GM23338 (cell line): Measurements from ENCODE around the gene CNOT10. TPM values are rescaled to one million over a fixed set of nuclear protein-coding genes. Genes with fewer than 3 reads are reported as not detected.

Experiments used
- ATAC-seq: fragments of 200-7000 bp; cut with Tn5 transposase; 3 replicates; pipeline ENCODE4 v1.9.1; 2020
- DNase-seq: peaks from one replicate; pipeline ENCODE4 v3.0.0-alpha.2; 2015; ENCODE audit warnings: low spot score
- H2AFZ ChIP-seq: fragments of 200-600 bp; sonication (generic); 2 replicates; pipeline ENCODE4 v1.8.0; 2016; ENCODE audit warnings: antibody characterized with exemption, mild to moderate bottlenecking, moderate library complexity
- H3F3A ChIP-seq: fragments of 200-600 bp; sonication (generic); replicated peaks from 2 replicates; pipeline ENCODE4 v1.8.0; 2017; ENCODE audit warnings: antibody characterized with exemption, mixed run types, low read depth
- H3K27ac ChIP-seq: fragments of 200-600 bp; sonication (generic); 2 replicates; pipeline ENCODE4 v1.6.1; 2016; ENCODE audit warnings: low read depth
- H3K27me3 ChIP-seq: fragments of 200-600 bp; sonication (generic); 2 replicates; pipeline ENCODE4 v1.8.0; 2016; ENCODE audit warnings: mild to moderate bottlenecking, mixed run types, moderate library complexity; ENCODE audit not compliant: insufficient read depth
- H3K36me3 ChIP-seq: fragments of 200-600 bp; sonication (generic); 2 replicates; pipeline ENCODE4 v1.8.0; 2016; ENCODE audit warnings: mild to moderate bottlenecking; ENCODE audit not compliant: insufficient read depth
- H3K4me1 ChIP-seq: fragments of 200-600 bp; sonication (generic); 2 replicates; pipeline ENCODE4 v1.8.0; 2016; ENCODE audit warnings: mild to moderate bottlenecking, moderate library complexity; ENCODE audit not compliant: insufficient read depth
- H3K4me2 ChIP-seq: fragments of 200-600 bp; sonication (generic); 2 replicates; pipeline ENCODE4 v1.7.1; 2017; ENCODE audit warnings: mixed run types
- H3K4me3 ChIP-seq: fragments of 200-600 bp; sonication (generic); 2 replicates; pipeline ENCODE4 v1.6.1; 2016; ENCODE audit warnings: mixed run types
- H3K79me2 ChIP-seq: fragments of 200-600 bp; sonication (generic); replicated peaks from 2 replicates; pipeline ENCODE4 v1.8.0; 2017; ENCODE audit warnings: mild to moderate bottlenecking; ENCODE audit not compliant: insufficient read depth
- H3K9me2 ChIP-seq: fragments of 200-600 bp; sonication (generic); 2 replicates; pipeline ENCODE4 v1.8.0; 2017; ENCODE audit not compliant: insufficient read depth
- H4K20me1 ChIP-seq: fragments of 200-600 bp; sonication (generic); replicated peaks from 2 replicates; pipeline ENCODE4 v1.8.0; 2017; ENCODE audit warnings: mild to moderate bottlenecking; ENCODE audit not compliant: insufficient read depth
- H3K27ac Mint-ChIP-seq: 2 replicates; pipeline ENCODE4 v1.8.0; 2020; ENCODE audit warnings: inconsistent platforms, mild to moderate bottlenecking, moderate library complexity, mixed read lengths
- H3K27me3 Mint-ChIP-seq: 3 replicates; pipeline ENCODE4 v1.8.0; 2022; ENCODE audit warnings: low read depth, mild to moderate bottlenecking, moderate library complexity, mixed read lengths, inconsistent platforms; ENCODE audit not compliant: insufficient read depth, poor library complexity
- H3K36me3 Mint-ChIP-seq: 3 replicates; pipeline ENCODE4 v1.8.0; 2021; ENCODE audit warnings: low read depth, mild to moderate bottlenecking, inconsistent platforms, moderate library complexity, mixed read lengths
- H3K4me1 Mint-ChIP-seq: 3 replicates; pipeline ENCODE4 v1.8.0; 2020; ENCODE audit warnings: mild to moderate bottlenecking, inconsistent platforms, mixed read lengths
- H3K4me3 Mint-ChIP-seq: 3 replicates; pipeline ENCODE4 v1.8.0; 2021; ENCODE audit warnings: moderate library complexity, mild to moderate bottlenecking, inconsistent platforms, mixed read lengths
- H3K9me3 Mint-ChIP-seq: 3 replicates; pipeline ENCODE4 v1.8.0; 2020; ENCODE audit warnings: moderate library complexity, mild to moderate bottlenecking, inconsistent platforms, mixed read lengths
- CREB1 ChIP-seq: fragments of 250-450 bp; sonication (Bioruptor Pico); IDR thresholded peaks from 2 replicates; pipeline ENCODE4 v1.5.0; 2020; ENCODE audit warnings: low read depth, mild to moderate bottlenecking, moderate library complexity
- CTCF ChIP-seq, 2 experiments: fragments of 200-600 bp in 1 of 2; sonication (generic) in 1 of 2; conservative IDR thresholded peaks; 2 replicates each; pipeline versions ENCODE4 v1.5.1 to v1.6.1; 2016 to 2017; ENCODE audit warnings: antibody characterized with exemption in 2 of 2, low read depth in 2 of 2, mild to moderate bottlenecking in 2 of 2, moderate library complexity in 1 of 2
- ETS1 ChIP-seq: IDR thresholded peaks from 2 replicates; pipeline ENCODE4 v1.6.1; 2016; ENCODE audit warnings: antibody characterized with exemption
- EZH2 ChIP-seq: fragments of 200-600 bp; sonication (generic); IDR thresholded peaks from one replicate; pipeline ENCODE4 v1.8.0; 2017; ENCODE audit warnings: antibody characterized with exemption, mild to moderate bottlenecking, low read depth; ENCODE audit not compliant: unreplicated experiment
- EZH2phosphoT487 ChIP-seq: fragments of 200-600 bp; sonication (generic); IDR thresholded peaks from one replicate; pipeline ENCODE4 v1.8.1; 2018; ENCODE audit warnings: antibody characterized with exemption; ENCODE audit not compliant: unreplicated experiment
- NANOG ChIP-seq: IDR thresholded peaks from 2 replicates; pipeline ENCODE4 v1.6.1; 2016; ENCODE audit warnings: antibody characterized with exemption, borderline replicate concordance
- POLR2AphosphoS5 ChIP-seq: IDR thresholded peaks from 2 replicates; pipeline ENCODE4 v1.6.1; 2016; ENCODE audit warnings: antibody characterized with exemption, low read depth
- STAT1 ChIP-seq: IDR thresholded peaks from one replicate; pipeline ENCODE4 v1.6.1; 2016; ENCODE audit warnings: antibody characterized with exemption; ENCODE audit not compliant: unreplicated experiment
- ZNF114 ChIP-seq: fragments of 250-450 bp; sonication (Bioruptor Pico); IDR thresholded peaks from 2 replicates; pipeline ENCODE4 v1.5.0; 2020; ENCODE audit warnings: mild to moderate bottlenecking, moderate library complexity
- ZNF331 ChIP-seq: fragments of 250-450 bp; sonication (Bioruptor Pico); IDR thresholded peaks from 2 replicates; pipeline ENCODE4 v1.5.0; 2020; ENCODE audit warnings: low read depth, mild to moderate bottlenecking, moderate library complexity
- ZNF462 ChIP-seq: fragments of 250-450 bp; sonication (Bioruptor Pico); IDR thresholded peaks from 2 replicates; pipeline ENCODE4 v1.5.0; 2020; ENCODE audit warnings: mild to moderate bottlenecking, moderate library complexity
- polyA plus RNA-seq: library from polyadenylated mRNA; unstranded; fragments of >200 nt; fragmentation: Nextera tagmentation; extraction: Ambion mirVana; gene quantifications from 2 replicates; pipeline ENCODE4 v1.2.1, GENCODE V29; 2016
- total RNA-seq: library from RNA; depleted of rRNA; stranded (reverse); fragments of >200 nt; shearing (Covaris generic); gene quantifications from 2 replicates; pipeline ENCODE4 v1.2.3, GENCODE V29; 2014

The CNOT10 gene
- total and polyA plus RNA-seq, 2 experiments from 2014 or later = 27.2 to 46.9 TPM

- no peak for TF ChIP-seq ZNF462 (CRISPR knock-in tag)
- no peak for TF ChIP-seq EZH2
- TF ChIP-seq ZNF331 = no peak
- no peak for TF ChIP-seq EZH2phosphoT487
- TF ChIP-seq CTCF (conservative IDR thresholded peaks at IDR 0.05; ENCODE audit: low read depth in 2 of 2) = no peak
- no peak for TF ChIP-seq NANOG
- TF ChIP-seq POLR2AphosphoS5 = no peak
- no peak for TF ChIP-seq STAT1
- no peak for TF ChIP-seq ZNF114 (CRISPR knock-in tag)
- no peak for TF ChIP-seq ETS1
- no peak for TF ChIP-seq CREB1 (CRISPR knock-in tag)
- Mint-ChIP-seq H3K4me3 (no peak overlapping the region), H3K4me1 (peaks cover 7% of the 10 kb centered on the region), H3K36me3 (peaks cover 17% of the 10 kb centered on the region), H3K27ac (no peak overlapping the region), H3K27me3 (peaks cover 4% of the 10 kb centered on the region), H3K9me3 (no peaks in the 10 kb centered on the region)
- DNase-seq (no peak), ATAC-seq (no peak)
- H3K9me2 ChIP-seq = no peaks in the 10 kb centered on the region
- peak overlapping the region; percentile 4; the same call in 1 of the 2 replicates for H3K27ac ChIP-seq
- H4K20me1 ChIP-seq = peaks cover 27% of the 10 kb centered on the region
- H2AFZ ChIP-seq = no peak overlapping the region
- peaks cover 100% of the 10 kb centered on the region for H3K79me2 ChIP-seq
- no peaks in the 10 kb centered on the region for H3K36me3 ChIP-seq
- H3K4me3 ChIP-seq = no peak overlapping the region
- no peak overlapping the region for H3K4me2 ChIP-seq
- H3F3A ChIP-seq = 0 out of 2 replicates have a peak, but pooled peaks cover 5% of the 10 kb centered on the region
- no peaks in the 10 kb centered on the region for H3K27me3 ChIP-seq
- peaks cover 4% of the 10 kb centered on the region; the same call in 1 of the 2 replicates for H3K4me1 ChIP-seq
Observed at GRCh38 chr3:32691847-32692246, 6.9 kb downstream of the CNOT10 start.
